NK-92 (cell line): ENCODE results near the gene SLC38A1.
A peak's percentile ranks its signal among the peaks of the same experiment; 100 is the strongest.
"Not testable (repeated sequence)": the region's sequence is repeated elsewhere in the genome, so short reads cannot be mapped to it uniquely, and the experiment has no call there.

Source experiments
- DNase-seq: peaks from one replicate; lab custom pipeline; 2025; ENCODE audit not compliant: unreplicated experiment; lab: John Stamatoyannopoulos, UW

The SLC38A1 gene

GRCh38 chr12:46268583-46269428 lies at the start of gene SLC38A1:
Gene SLC38A1, minus strand, starts transcription at chr12:46269043. Its CDS starts 29,243 bp downstream, at chr12:46239800.
- peak; percentile 63 for DNase-seq

- no peak for DNase-seq
Observed at GRCh38 chr12:46318037-46318436, 49.2 kb upstream of the SLC38A1 start.

GRCh38 chr12:46304070-46304469 lies 35.2 kb upstream of the SLC38A1 start:
- no peak for DNase-seq

- no peak for DNase-seq
Observed at GRCh38 chr12:46303039-46303666, 34.3 kb upstream of the SLC38A1 start.

GRCh38 chr12:46300910-46301309 lies 32.1 kb upstream of the SLC38A1 start:
- DNase-seq, result no peak

- no peak for DNase-seq
Observed at GRCh38 chr12:46299851-46300250, 31.0 kb upstream of the SLC38A1 start.

- DNase-seq, result no peak
Observed at GRCh38 chr12:46298261-46298660, 29.4 kb upstream of the SLC38A1 start.

- DNase-seq, result no peak
Observed at GRCh38 chr12:46296822-46297221, 28.0 kb upstream of the SLC38A1 start.

GRCh38 chr12:46292754-46293402 lies 24.0 kb upstream of the SLC38A1 start:
- no peak for DNase-seq

- not testable (repeated sequence) for DNase-seq
Observed at GRCh38 chr12:46291953-46292352, 23.1 kb upstream of the SLC38A1 start.

- DNase-seq, result not testable (repeated sequence)
Observed at GRCh38 chr12:46285177-46285576, 16.3 kb upstream of the SLC38A1 start.

- DNase-seq, result no peak
Observed at GRCh38 chr12:46282829-46283228, 14.0 kb upstream of the SLC38A1 start.

GRCh38 chr12:46276756-46277155 lies 7.9 kb upstream of the SLC38A1 start:
- no peak for DNase-seq

GRCh38 chr12:46271863-46272262 lies 3.0 kb upstream of the SLC38A1 start:
- no peak for DNase-seq

- DNase-seq, result no peak
Observed at GRCh38 chr12:46269429-46270241, 792 bp upstream of the SLC38A1 start.

GRCh38 chr12:46267825-46268582 lies 839 bp downstream of the SLC38A1 start:
- DNase-seq, result no peak

GRCh38 chr12:46267575-46267824 lies 1.3 kb downstream of the SLC38A1 start:
- no peak for DNase-seq

GRCh38 chr12:46266869-46267574 lies 1.8 kb downstream of the SLC38A1 start:
- DNase-seq, result no peak

GRCh38 chr12:46266382-46266791 lies 2.5 kb downstream of the SLC38A1 start:
- no peak for DNase-seq

- DNase-seq, result no peak
Observed at GRCh38 chr12:46265734-46266133, 3.1 kb downstream of the SLC38A1 start.
